Endometrium (tissue), 2 donors: ENCODE results near the gene MOSPD3.
"Not testable (repeated sequence)": the region's sequence is repeated elsewhere in the genome, so short reads cannot be mapped to it uniquely, and the experiment has no call there.

Experiments used
- FAIRE-seq: peaks from 2 replicates; lab custom pipeline; 2012; peaks lifted over from hg19 to GRCh38; lab: Jason Lieb, UNC
- donor health status: control.
- donor health status: control.

The MOSPD3 gene

DNA sequence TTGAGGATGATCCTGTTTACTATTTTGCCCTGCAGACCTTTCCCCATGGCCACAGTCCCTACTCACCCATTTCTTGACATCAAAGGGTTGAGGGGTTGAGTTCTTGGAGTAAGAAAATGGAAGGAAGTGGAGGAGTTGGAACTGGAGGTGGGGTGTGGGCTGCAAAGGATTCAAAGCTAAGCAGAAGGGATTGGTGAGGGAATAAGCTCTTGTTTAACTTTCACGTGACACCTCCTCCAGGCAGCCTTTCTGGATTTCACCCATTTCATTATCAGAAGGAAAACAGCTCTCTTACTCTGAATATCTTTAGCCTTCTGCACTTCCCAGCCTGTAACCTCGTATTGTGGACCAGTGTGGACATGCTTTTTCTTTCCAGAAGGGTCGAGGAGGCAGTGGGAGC, 13.7 kb downstream of the MOSPD3 start:
- no peak for FAIRE-seq

DNA sequence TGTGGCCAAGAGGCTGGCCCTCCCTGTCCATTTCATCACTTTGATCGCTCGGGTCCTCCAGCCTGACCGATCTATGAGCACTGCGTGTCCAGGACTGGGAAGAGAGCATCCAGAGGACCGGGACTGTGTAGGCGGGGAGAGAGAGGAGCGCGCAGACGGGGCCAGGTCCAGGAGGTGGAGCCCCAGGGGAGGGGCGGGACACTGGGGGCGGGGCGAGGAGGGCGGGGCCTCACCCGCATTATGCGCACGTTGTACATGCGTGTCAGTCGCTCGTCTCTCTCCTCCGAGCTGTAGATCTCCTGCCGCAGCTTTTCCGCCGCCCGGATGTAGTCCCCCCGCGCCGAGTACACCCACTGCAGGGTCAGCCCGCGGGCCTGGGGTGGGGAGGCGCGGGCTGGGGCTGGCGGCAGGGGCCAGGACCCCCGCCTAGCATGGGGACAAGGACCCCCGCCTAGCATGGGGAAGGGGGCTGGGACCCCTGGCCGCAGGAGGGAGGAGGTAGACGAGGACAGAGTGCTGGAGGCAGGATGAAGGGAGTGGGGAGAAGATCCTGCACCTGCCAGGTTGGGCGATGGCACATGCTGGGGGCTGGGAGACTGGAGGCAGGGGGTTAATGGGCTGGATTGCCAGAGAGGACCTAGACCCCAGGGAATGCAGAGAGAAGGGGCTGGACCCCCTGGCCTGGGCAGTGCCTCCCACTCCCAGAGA, 14.3 kb downstream of the MOSPD3 start:
- no peak for FAIRE-seq

DNA sequence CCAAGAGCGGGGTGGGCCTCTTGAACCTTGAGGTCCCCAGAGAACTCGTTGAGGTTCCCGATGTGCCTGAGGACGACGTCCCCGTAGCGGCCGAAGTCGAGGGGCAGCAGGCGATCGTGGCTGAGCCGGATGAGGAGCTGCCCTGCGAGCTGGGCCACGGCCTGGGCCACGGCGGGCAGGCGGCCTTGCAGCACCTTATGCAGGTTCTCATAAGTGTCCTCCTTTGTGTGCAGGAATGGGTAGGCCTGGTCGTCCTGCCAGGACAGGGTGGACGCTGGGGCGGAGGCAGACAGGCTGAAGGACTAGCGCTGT, 14.9 kb downstream of the MOSPD3 start:
- no peak for FAIRE-seq

DNA sequence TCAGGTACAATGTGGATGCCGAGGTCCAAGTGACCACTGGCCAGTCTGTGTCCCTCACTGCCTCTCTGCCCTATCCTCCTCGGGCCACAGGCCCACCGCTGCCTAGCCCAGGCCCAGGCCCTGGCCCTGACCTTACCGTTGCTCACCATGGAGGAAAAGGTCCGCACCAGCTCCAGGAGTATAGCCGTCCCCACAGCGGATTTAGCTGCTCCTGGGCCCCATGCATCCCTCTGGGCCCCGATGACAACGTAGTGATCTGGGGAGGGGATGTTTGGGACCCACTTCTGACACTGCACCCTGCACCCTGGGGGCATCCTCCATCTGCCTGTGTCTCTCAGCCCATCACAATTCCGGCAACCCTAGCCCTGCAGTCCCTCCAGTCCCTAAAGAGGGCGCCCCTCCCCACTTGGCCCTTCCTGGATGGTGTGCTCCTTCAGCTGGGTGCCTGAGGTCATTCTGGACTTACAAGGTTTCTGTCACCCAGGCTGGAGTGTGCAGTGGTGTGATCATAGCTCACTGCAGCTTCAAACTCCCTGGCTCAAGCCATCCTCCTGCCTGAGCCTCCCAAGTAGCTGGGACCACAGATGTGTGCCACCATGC, 16.9 kb downstream of the MOSPD3 start:
- FAIRE-seq, result no peak

DNA sequence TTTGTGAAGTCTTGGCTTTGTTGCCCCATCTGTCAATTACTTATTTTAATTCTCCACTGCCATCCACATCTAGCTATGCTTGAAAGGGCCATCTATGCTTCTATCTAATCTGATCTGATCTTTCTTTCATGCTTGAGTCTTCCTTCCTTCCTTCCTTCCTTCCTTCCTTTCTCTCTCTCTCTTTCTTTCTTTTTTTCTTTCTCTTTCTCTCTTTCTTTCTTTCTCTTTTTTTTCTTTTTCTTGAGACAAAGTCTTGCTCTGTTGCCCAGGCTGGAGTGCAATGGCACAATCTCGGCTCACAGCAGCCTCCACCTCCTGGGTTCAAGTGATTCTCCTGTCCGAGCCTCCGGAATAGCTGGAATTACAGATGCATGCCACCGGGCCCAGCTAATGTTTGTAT, 17.7 kb downstream of the MOSPD3 start:
- no peak for FAIRE-seq

DNA sequence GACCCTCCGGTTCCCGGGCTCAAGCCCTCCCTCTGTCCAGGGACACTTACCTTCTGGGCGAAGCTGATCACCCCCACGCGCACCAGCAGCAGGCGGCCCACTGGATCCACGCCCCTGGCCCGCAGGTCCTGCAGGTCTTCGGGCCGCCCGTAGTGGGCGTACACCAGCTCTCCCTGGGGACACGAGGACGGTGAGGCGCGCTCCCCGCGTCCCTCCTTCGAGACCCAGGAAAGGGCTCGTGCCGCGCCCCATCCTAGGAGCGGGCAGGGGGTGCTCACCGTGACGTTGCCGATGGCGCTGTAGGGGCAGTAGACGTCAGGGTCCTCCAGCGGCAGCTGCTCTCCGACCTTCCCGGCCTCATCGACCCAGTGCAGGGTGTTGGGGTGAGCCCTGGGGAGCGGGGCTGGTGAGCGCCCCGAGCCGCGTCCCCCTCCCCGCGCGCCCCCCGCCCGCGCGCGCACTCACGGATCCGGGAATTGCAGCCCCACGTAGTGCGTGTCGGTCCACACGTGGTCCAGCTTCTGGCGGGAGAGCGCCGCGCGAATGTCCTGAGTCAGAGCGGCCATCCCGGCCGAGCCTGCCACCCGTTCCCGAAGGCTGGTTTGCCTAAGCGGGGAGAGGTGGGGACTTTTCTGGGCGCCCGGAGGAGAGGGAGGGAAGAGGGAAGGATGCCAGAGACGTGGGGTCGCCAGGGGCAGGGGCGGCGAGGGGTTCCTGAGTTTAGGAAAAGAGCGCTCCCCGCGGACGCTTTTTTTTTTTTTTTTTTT, 20.8 kb downstream of the MOSPD3 start:
- FAIRE-seq, result no peak

DNA sequence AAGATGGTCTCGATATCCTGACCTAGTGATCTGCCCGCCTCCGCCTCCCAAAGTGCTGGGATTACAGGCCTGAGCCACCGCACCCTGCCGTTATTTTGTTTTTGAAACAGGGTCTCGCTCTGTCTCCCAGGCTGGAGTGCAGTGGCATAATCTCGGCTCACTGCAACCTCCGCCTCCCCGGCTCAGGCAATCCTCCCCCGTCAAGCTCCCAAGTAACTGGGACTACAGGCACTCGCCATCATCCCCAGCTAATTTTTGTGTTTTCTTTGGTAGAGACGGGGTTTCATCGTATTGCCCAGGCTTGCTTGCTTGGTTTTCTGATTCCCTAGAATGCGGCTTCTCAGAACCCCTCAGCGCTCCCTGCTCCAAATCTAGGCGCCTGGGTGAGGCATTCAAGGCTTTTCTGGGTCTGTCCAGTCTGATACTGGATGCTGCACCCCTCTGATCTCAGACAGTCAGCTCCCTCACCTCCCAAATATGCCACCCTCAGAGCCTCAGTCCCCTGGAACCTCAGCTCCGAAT, 27.7 kb downstream of the MOSPD3 start:
- no peak for FAIRE-seq

DNA sequence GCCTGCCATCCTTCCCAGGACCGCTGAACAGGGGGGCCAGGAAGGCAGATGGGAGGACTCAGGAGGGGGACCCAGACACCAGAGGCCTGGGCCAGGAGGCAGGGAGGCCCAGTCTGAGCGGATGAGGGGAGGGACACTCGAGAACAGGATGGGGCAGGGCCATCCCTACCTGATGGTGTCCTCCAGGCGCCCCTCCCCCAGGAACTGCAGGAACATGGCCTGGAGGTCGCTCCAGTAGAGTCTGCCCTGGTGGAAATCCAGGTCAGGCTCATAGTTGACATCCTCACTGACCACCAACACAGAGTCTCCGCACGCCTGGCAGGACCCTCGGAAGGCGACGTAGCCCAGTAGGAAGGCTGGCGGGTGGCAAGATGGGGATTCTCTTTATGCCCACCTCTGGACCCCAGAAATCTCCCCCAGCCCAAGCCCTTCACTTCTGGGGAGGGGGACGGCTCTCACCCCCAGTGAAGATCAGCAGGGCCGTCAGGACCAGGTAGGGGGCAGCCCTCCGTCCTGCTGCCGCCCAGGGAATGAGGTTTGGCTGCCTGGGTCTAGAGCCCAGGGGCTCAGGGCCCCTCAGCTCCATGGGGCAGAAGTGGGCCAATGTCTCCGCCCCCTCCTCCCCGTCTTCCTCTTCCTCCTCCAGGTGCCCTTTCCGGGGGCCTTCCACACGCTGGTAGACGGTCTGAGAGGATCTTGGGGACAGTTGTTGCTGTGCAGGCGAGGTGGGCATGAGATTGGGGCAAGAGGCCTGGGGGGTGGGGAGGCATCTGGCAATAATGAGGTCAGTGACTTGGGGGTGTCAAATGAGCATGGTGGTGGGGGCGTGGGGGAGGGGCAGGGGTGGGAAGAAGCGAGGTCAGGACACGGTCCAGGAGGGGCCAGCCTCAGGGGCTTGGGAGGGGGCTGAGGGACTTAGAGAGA, 28.4 kb downstream of the MOSPD3 start:
- no peak for FAIRE-seq

DNA sequence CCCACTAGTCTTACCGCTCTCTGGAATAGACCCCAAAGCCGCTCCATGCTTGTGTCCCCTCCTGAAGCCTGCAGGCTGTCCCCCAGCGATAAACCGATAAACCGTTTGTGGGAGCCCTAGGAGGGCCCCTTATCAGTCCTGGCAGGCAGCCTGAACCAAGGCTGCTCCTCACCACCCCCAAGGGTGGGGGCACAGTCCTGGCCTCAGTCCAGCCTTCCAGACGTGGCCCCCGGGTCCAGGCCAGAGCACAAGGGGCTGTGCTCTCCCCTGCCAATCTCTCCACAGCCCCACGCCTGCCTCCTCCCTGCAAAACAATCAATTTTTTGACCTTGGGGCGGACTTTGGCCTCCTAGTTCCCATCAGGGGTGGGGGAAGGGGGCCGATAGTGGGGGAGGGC, 29.1 kb downstream of the MOSPD3 start, which contains the start of gene TFR2:
Gene TFR2 (minus strand): TSS at position 90 of the 397 bp plus-strand sequence. CDS start 43 bp downstream, at position 47.
- FAIRE-seq, result no peak

DNA sequence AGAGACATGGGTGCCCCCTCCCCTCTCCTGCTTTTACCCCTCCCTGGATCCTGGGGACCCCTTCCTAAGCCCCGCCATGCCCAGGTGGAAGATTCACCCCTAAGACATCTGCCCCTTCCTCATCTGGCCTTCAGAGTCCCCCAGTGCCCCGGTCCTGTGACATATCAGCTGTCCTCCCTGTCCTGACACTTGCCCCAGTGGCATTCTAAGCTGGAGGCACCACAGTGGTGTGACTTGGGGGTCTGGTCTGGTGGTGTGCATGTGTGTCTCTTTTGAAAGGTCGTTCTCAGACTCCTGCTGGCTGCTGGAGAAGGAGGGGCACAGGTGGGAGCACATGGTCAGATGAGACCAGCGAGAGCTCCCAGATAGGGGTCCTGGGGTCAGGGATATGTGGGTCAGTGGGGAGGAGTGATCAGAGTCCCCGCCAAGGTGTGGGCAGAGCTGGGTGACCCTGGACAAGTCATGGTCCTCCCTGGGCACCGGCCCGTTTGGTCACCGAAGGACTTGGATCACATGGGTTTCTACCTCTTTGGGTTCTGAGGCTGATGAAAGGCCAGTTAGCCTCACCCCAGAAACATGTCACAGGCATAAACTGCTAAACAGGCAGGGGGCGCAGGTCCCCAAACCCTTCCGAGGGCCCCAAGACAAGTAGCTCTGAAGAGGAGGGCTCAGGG, 29.7 kb downstream of the MOSPD3 start:
- no peak for FAIRE-seq

DNA sequence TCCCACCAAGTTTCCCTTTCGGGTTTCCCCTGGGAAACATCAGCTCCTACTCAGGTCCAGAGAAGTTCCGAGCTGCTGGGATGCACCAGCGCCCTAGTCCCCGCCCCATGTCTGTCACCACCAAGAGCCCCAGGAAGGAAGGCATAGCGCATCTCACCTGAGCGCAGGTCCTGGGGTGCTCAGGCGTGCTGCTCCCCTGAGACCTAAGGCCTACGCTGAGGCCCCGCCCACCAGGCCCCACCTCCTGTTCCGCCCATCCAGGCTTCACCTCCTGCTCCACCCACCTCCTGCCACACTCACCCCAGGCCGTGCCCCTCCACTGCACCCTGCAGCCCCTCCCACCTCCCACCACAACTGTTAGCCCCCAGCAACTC, 30.2 kb downstream of the MOSPD3 start:
- no peak for FAIRE-seq

DNA sequence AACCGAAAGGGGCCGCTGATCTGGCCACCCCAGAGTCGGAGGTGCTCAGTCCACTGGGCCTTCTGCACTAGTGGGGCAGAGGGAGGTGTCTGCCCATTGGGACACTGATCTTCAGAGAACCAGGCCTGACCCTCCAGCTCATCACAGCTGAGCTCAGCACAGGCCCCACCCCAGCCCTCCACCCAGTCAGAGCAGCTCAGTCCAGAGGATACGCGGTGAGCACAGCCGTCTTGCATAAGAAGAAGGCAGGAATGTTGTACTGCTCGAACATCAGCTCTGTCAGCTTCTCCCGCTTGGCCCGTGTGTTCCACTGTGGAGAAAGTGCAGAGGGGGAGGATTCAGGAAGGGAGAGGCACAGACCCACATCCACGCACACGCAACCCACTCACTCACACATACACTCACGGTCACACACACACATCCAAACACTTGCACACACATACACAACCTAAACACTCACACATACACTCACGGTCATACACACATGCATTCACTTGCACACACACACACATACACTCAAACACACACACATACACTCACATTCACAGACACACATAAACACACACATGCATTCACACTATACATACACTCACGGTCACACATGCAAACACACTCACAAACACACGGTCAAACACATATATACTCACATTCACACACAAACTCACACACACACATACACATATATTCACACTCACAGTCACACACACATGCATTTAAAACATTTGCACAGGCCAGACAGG, 37.7 kb downstream of the MOSPD3 start:
- no peak for FAIRE-seq

DNA sequence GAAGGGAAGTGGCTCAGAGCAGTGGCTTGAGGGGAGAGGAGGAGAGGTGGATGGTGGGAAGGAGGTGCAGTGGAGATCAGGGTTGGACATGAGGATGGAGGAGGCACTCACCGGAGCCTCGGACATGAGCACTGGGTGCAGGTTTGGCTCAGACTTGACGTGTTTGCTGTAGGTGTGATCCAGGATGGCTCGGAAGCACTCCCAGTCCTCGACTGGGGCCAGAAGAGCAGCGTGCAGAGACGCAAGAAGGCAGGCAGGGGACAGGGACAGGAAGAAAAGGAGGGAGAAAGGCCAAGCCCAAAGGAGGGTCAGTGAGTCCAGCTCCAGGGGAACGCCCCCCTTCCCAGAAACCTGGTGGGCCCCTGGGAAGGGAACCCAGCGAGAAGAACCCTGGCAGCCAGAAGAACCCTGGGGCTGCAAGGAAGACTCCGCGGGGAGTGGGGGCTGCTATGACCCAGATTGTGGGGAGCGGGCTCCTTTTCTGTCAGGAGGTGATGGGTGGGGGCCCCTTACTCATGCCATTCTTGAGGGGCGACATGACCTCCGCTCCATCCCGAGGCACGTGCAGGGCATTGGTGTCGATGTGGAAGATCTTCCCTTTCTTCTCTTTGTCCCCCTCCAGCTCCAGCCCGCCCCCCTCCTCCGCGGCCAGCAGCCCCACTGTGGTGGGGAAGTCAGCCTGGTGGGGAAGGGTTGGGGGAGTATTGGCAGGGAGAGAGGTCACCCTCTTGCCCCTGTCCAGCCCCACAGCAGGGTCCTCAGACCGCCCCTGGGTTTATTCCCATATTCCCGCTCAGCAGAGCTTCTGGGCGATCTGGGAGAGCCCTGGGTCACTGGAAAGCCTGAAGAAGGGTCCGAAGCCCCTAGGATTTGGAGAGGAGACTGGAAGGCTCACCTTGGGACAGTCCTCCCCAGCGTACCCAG, 42.8 kb downstream of the MOSPD3 start:
- no peak for FAIRE-seq

DNA sequence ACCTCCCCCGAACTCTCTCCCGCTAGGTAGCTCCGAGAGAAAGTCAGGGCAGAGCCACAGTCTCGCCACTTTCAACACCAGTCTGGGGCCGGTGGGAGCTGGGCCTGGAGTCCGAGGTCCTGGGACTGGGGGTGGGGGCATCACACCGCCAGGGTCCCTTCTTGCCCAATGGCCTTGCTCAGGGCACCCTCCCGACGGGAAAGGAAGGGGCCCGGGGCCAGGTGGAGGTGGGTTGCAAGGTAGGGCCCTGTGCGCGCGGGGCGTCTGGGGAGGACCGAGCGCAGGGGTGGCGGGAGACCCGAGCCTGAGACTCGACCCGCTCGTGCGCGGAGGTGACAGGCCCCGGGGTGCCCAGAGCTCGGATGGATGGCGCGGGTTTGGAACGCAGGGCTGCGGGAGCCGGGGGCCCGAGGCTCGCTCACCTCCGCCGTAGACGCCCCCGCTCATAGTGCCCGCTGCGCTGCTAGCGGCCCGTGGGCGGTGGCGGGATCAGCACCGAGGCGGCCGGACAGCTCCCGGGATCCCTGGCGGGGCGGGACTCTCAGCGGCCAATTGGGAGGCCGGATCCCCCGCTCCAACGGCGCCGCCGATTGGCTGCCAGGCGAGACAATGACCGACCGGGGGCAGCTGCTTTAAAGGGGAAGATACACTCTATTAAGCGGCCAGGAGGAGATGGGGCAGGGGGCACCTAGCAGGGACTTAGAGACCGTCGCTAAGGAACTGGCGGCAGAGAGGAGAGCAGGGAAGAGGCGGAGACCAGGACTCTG, 43.8 kb downstream of the MOSPD3 start, which contains the start of gene ACTL6B:
Gene ACTL6B (minus strand): TSS at position 541 of the 767 bp plus-strand sequence. CDS start 94 bp downstream, at position 447.
- FAIRE-seq, result no peak

DNA sequence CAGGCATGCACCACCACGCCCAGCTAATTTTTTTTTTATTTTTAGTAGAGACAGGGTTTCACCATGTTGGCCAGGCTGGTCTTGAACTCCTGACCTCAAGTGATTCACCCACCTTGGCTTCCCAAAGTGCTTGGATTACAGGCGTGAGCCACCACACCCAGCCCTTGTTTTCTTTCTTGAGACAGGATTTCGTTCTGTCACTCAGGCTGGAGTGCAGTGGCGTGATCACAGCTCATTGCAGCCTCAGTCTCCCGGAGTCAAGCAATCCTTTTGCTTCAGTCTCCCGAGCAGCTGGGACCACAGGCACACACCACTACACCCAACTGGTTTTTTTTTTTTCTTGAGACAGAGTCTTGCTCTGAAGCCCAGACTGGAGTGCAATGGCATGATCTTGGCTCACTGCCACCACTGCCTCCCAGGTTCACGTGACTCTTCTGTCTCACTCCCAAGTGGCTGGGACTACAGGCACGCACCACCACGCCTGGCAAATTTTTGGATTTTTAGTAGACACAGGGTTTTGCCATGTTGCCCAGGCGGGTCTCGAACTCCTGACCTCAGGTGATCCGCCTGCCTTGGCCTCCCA, 49.9 kb downstream of the MOSPD3 start:
- not testable (repeated sequence) for FAIRE-seq
